ENCODE measurements around the gene TARS2. TPM values are rescaled to one million over a fixed set of nuclear protein-coding genes. Genes with fewer than 3 reads are reported as not detected.

The TARS2 gene
- 8.8 and 13.9 TPM in 2 replicates for polyA plus RNA-seq

GRCh38 chr1:150486966-150487762 lies at the start of gene TARS2:
Gene TARS2, plus strand, starts transcription at chr1:150487419. Its CDS starts 32 bp downstream, at chr1:150487451.

DNA sequence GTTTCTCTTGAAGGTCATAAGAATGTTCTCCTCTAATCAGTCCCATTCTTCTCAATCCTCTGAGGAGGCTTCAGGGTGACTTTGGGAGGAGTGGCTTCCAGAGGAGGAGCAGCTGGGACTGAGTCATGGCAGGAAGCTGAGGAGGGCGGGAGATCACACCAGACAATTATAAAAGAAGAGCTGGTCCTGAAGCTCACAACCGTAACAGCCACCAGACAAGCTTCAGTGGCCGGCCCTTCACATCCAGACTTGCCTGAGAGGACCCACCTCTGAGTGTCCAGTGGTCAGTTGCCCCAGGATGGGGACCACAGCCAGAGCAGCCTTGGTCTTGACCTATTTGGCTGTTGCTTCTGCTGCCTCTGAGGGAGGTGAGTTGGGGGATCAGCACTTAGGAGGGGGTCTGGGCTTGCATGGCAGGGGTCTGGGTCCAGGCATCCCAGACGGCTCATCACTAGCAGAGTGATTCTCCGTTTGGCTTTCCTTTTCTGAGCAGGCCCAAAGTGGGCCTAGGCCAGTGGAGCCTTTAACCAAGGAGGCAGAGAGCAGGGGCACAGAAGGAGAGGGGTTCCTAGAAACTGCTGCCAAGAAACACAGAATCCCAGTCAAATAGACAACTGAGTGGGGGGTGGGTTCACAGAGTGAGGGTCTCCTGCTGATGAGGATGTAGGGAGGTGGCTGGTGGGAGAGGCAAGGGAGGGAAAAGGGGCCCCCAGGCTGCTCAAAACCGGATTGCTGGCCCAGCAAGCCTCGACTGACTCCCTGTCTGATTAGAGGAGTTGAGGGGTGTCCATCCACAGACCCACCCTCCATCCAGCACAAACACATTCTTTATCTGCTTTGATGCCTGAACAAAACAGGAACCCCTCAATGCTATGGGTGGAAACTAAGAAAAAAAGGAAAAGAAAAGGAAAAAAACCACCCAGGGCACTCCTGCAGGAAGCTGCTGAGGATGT lies 21.0 kb downstream of the TARS2 start, which contains the start of gene ECM1:
ECM1 (plus strand) TSS at position 198 of the 953 bp plus-strand sequence; CDS start at position 299, 101 bp downstream.

GRCh38 chr1:150515328-150516049 lies 28.3 kb downstream of the TARS2 start, which contains the start of gene FALEC:
Gene FALEC, plus strand, starts transcription at chr1:150515752.

GRCh38 chr1:150548632-150549495 lies 61.6 kb downstream of the TARS2 start, which contains the start of gene ADAMTSL4:
Gene ADAMTSL4, plus strand, starts transcription at chr1:150549408. Its CDS starts 2,881 bp downstream, at chr1:150552289.

Other genes with a start within 250 kb of the TARS2 start
- 2.5 and 3.0 TPM in 2 replicates for gene CA14, start 229.6 kb upstream of the TARS2 start, polyA plus RNA-seq
- gene APH1A, start 218.4 kb upstream of the TARS2 start, polyA plus RNA-seq = 0.42 and 0.98 TPM in 2 replicates
- gene C1orf54, start 214.6 kb upstream of the TARS2 start, polyA plus RNA-seq = 45.8 and 52.3 TPM in 2 replicates
- 19.1 and 32.2 TPM in 2 replicates for gene CIART, start 204.9 kb upstream of the TARS2 start, polyA plus RNA-seq
- 359 and 393 TPM in 2 replicates for gene MRPS21, start 193.6 kb upstream of the TARS2 start, polyA plus RNA-seq
- 10.1 and 13.6 TPM in 2 replicates for gene PRPF3, start 165.9 kb upstream of the TARS2 start, polyA plus RNA-seq
- 7.7 and 9.4 TPM in 2 replicates for gene RPRD2, start 123.3 kb upstream of the TARS2 start, polyA plus RNA-seq
- gene ECM1, start 20.7 kb downstream of the TARS2 start, polyA plus RNA-seq = 2.0 and 2.4 TPM in 2 replicates
- gene FALEC, start 28.3 kb downstream of the TARS2 start, polyA plus RNA-seq = not detected in 2 replicates
- not detected in 2 replicates for gene ADAMTSL4, start 62.0 kb downstream of the TARS2 start, polyA plus RNA-seq
- 4.1 and 4.2 TPM in 2 replicates for gene MCL1, start 92.2 kb downstream of the TARS2 start, polyA plus RNA-seq
- 44.6 and 74.1 TPM in 2 replicates for gene ENSA, start 142.2 kb downstream of the TARS2 start, polyA plus RNA-seq
- gene GOLPH3L, start 209.7 kb downstream of the TARS2 start, polyA plus RNA-seq = 14.7 and 18.5 TPM in 2 replicates
- gene HORMAD1, start 233.5 kb downstream of the TARS2 start, polyA plus RNA-seq = not detected in 2 replicates